ENCODE data around the gene SCMH1.

The SCMH1 gene

GRCh38 chr1:41151846-41152245, 90.3 kb downstream of the SCMH1 start (continued):
- no peak for TF ChIP-seq ZNF560 (tag by site-specific recombination; IDR thresholded peaks at IDR 0.05; ENCODE audit: borderline replicate concordance)

DNA sequence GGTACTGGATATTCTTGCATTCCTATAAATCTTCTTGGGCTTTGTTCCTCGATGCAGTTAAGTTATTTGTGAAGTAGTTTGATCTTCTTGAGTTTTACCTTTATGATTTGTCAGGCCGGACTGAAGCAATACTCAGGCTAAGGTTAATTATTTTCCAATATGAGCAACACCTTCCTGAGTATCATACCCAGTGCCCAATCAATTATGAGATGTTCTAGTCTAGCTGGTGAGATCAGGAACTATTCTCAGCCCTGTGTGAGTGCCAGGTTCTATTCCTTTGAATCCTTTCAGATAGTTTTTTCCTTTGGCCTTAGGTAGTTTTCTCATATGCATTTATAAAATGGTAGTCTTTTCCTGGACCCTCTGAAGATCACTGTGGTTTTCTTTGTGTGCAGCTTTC, 92.5 kb downstream of the SCMH1 start:
- H3K9me3 ChIP-seq (ENCODE audit: control insufficient read depth, insufficient read depth, low read depth, low read length), result no peaks in the 10 kb centered on the region
- H3K36me3 ChIP-seq (ENCODE audit: control insufficient read depth in 2 of 2, insufficient read depth in 1 of 2, low read length in 2 of 2), result peaks cover 0 to 36% of the 10 kb centered on the region in 2 experiments; a peak in 2 of 3 replicates
- CTCF ChIA-PET, result interaction anchor here (0.6 kb wide), 1 partner anchor 1332 kb away, joined by 3 read pairs; no protein-coding TSS in a partner anchor
- TF ChIP-seq EGR2 (tag by site-specific recombination; IDR thresholded peaks at IDR 0.05; ENCODE audit: low read depth) (no peak), ZNF221 (tag by site-specific recombination; IDR thresholded peaks at IDR 0.05; ENCODE audit: borderline replicate concordance) (no peak), ZNF843 (tag by site-specific recombination; IDR thresholded peaks at IDR 0.05) (no peak), ZNF521 (tag by site-specific recombination; IDR thresholded peaks at IDR 0.05) (no peak), ZNF426 (tag by site-specific recombination; IDR thresholded peaks at IDR 0.05) (no peak)
- H3K4me1 ChIP-seq (ENCODE audit: control insufficient read depth, insufficient read depth, low read length), result no peaks in the 10 kb centered on the region
- H3K27ac ChIP-seq (ENCODE audit: extremely low read depth, low read depth, low read length), result no peak overlapping the region
- POLR2A ChIA-PET, result no interaction called here
- H3K4me3 ChIP-seq (ENCODE audit: low read depth, low read length), result no peak overlapping the region

DNA sequence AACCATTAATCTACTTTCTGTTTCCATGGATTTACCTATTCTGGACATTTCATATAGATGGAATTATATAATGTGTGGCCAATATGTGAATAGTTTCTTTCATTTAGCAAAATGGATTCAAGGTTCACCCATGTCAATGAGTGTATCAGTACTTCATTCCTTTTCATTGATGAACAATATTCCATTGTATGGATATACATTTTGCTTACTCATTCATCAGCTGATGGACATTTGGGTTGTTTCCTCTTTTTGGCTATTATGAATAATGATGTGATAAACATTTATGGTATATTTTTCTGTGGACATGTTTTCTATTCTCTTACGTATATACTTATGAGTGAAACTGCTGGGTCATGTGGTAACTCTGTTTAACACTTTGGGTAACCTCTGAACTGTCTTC, 97.8 kb downstream of the SCMH1 start:
- TF ChIP-seq, protein P1, sequence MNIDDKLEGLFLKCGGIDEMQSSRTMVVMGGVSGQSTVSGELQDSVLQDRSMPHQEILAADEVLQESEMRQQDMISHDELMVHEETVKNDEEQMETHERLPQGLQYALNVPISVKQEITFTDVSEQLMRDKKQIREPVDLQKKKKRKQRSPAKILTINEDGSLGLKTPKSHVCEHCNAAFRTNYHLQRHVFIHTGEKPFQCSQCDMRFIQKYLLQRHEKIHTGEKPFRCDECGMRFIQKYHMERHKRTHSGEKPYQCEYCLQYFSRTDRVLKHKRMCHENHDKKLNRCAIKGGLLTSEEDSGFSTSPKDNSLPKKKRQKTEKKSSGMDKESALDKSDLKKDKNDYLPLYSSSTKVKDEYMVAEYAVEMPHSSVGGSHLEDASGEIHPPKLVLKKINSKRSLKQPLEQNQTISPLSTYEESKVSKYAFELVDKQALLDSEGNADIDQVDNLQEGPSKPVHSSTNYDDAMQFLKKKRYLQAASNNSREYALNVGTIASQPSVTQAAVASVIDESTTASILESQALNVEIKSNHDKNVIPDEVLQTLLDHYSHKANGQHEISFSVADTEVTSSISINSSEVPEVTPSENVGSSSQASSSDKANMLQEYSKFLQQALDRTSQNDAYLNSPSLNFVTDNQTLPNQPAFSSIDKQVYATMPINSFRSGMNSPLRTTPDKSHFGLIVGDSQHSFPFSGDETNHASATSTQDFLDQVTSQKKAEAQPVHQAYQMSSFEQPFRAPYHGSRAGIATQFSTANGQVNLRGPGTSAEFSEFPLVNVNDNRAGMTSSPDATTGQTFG (tag by site-specific recombination; IDR thresholded peaks at IDR 0.05; ENCODE audit: borderline replicate concordance), result no peak
- TF ChIP-seq ZNF670 (tag by site-specific recombination; IDR thresholded peaks at IDR 0.05; ENCODE audit: low read depth), result no peak
- no peak for TF ChIP-seq ZIC2 (tag by site-specific recombination; IDR thresholded peaks at IDR 0.05)
- TF ChIP-seq KLF9 (tag by site-specific recombination; IDR thresholded peaks at IDR 0.05; ENCODE audit: low read depth), result no peak
- TF ChIP-seq, protein P2, sequence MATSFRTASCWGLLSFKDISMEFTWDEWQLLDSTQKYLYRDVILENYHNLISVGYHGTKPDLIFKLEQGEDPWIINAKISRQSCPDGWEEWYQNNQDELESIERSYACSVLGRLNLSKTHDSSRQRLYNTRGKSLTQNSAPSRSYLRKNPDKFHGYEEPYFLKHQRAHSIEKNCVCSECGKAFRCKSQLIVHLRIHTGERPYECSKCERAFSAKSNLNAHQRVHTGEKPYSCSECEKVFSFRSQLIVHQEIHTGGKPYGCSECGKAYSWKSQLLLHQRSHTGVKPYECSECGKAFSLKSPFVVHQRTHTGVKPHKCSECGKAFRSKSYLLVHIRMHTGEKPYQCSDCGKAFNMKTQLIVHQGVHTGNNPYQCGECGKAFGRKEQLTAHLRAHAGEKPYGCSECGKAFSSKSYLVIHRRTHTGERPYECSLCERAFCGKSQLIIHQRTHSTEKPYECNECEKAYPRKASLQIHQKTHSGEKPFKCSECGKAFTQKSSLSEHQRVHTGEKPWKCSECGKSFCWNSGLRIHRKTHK (tag by site-specific recombination; IDR thresholded peaks at IDR 0.05), result no peak
- no peak for TF ChIP-seq ZNF354C (tag by site-specific recombination; IDR thresholded peaks at IDR 0.05; ENCODE audit: borderline replicate concordance, low read depth)
- TF ChIP-seq ZNF626 (tag by site-specific recombination; IDR thresholded peaks at IDR 0.05), result no peak
- TF ChIP-seq ZNF404 (tag by site-specific recombination; IDR thresholded peaks at IDR 0.05), result no peak
- ChIA-PET POLR2A (no interaction called here), CTCF (no interaction called here)

DNA sequence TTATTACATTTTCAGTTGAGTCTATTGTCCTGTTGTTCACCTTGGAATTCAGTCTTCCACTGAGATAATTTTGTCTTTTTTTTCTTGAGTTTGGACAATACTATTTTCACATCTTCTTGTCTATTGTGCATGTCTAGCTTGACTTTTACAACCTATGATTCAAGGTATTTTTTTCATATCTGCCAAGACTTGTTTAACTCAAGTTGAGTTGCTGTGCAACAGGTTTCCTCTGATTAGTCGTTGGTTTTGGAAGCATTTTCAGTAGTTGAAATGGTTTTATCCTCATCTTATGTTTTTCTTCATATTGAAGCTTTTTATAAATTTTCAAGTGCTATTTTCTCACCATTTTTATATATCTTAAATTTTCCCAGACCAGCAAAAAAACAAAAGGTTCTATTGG, 103.6 kb downstream of the SCMH1 start:
- Histone ChIP-seq H3K9me3 (ENCODE audit: control insufficient read depth, insufficient read depth, low read depth, low read length) (no peaks in the 10 kb centered on the region), H3K27ac (ENCODE audit: extremely low read depth, low read depth, low read length) (no peak overlapping the region), H3K4me3 (ENCODE audit: low read depth, low read length) (no peak overlapping the region), H3K36me3 (ENCODE audit: control insufficient read depth in 2 of 2, insufficient read depth in 1 of 2, low read length in 2 of 2) (peaks cover 15 to 60% of the 10 kb centered on the region in 2 experiments), H3K4me1 (ENCODE audit: control insufficient read depth, insufficient read depth, low read length) (no peaks in the 10 kb centered on the region)
- ChIA-PET POLR2A (no interaction called here), CTCF (no interaction called here)
- no peak for TF ChIP-seq ZSCAN30 (tag by site-specific recombination; IDR thresholded peaks at IDR 0.05)
- TF ChIP-seq SCRT2 (tag by site-specific recombination; IDR thresholded peaks at IDR 0.05), result peak; percentile 82

More for the DNA sequence above, 97.8 kb downstream of the SCMH1 start:
- Histone ChIP-seq H3K4me1 (ENCODE audit: control insufficient read depth, insufficient read depth, low read length) (no peaks in the 10 kb centered on the region), H3K4me3 (ENCODE audit: low read depth, low read length) (no peak overlapping the region), H3K36me3 (ENCODE audit: control insufficient read depth in 2 of 2, insufficient read depth in 1 of 2, low read length in 2 of 2) (peaks cover 8 to 60% of the 10 kb centered on the region in 2 experiments), H3K9me3 (ENCODE audit: control insufficient read depth, insufficient read depth, low read depth, low read length) (no peaks in the 10 kb centered on the region), H3K27ac (ENCODE audit: extremely low read depth, low read depth, low read length) (no peak overlapping the region)
